ENCODE results near the gene PTPN1. TPM values are rescaled to one million over a fixed set of nuclear protein-coding genes. Genes with fewer than 3 reads are reported as not detected.

The PTPN1 gene
- total RNA-seq, 1 experiment from 2014 or later, result 30.8 TPM

DNA sequence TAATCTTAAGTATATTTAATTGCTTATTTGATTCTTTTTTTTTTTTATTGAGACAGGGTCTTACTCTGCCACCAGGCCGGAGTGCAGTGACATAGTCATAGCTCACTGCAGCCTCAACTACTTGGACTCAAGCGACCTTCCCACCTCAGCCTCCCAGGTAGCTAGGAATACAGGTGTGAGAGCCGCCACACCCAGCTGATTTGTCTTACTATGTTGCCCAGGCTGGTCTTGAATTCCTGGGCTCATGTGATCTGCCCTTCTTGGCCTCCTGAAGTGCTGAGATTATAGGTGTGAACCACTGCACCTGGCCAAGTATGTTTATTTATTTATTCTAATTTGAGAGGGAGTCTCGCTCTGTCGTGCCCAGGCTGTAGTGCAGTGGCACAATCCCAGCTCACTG is 38.2 kb downstream of the PTPN1 start:
- no peak overlapping the region for H3K4me2 ChIP-seq (ENCODE audit: insufficient read depth, insufficient read length, low read length)
- no peak overlapping the region for H3K27ac ChIP-seq (ENCODE audit: insufficient read length, low read depth, low read length)
- H4K8ac ChIP-seq (replicated peaks; ENCODE audit: insufficient read length, low read depth, low read length), result no peak overlapping the region
- no peak overlapping the region for H2AFZ ChIP-seq (ENCODE audit: low read length)
- no peaks in the 10 kb centered on the region for H3K9me3 ChIP-seq (ENCODE audit: control insufficient read depth, low read depth, low read length)
- no peak for DNase-seq
- H3K23me2 ChIP-seq (ENCODE audit: insufficient read length, low read depth, low read length, poor library complexity, severe bottlenecking), result no peaks in the 10 kb centered on the region
- H3K9ac ChIP-seq (ENCODE audit: extremely low read depth, insufficient read length, low read length), result no peak overlapping the region
- no peak overlapping the region for H3K14ac ChIP-seq (ENCODE audit: insufficient read depth, low read length)
- no peak overlapping the region for H3K18ac ChIP-seq (ENCODE audit: insufficient read length, low read depth, low read length)
- H3K79me2 ChIP-seq (ENCODE audit: insufficient read depth, low read length), result no peaks in the 10 kb centered on the region
- H4K5ac ChIP-seq (ENCODE audit: insufficient read length, low read depth, low read length), result no peak overlapping the region
- WGBS (ENCODE audit: extremely low coverage, insufficient read length, low lambda C conversion rate), result no CpG with 5 or more reads among the region's 5 CpGs
- Mint-ChIP-seq H3K4me1 (peaks cover 9 to 15% of the 10 kb centered on the region in 2 experiments), H3K9me3 (no peaks in the 10 kb centered on the region; a peak in 1 of 5 replicates), H3K4me3 (no peak overlapping the region), H3K27ac (no peak overlapping the region; a peak in 1 of 7 replicates), H3K27me3 (ENCODE audit: low read depth) (no peaks in the 10 kb centered on the region), H3K36me3 (ENCODE audit: insufficient read depth in 1 of 3, low read depth in 3 of 3) (no peaks in the 10 kb centered on the region; a peak in 1 of 7 replicates)
- no peak overlapping the region for H2BK12ac ChIP-seq (ENCODE audit: insufficient read length, low read depth, low read length)
- H3K23ac ChIP-seq (ENCODE audit: insufficient read length, low read depth, low read length), result no peak overlapping the region
- H2BK5ac ChIP-seq (ENCODE audit: insufficient read length, low read length), result no peak overlapping the region
- H4K20me1 ChIP-seq (ENCODE audit: control insufficient read depth, insufficient read depth, insufficient read length), result no peaks in the 10 kb centered on the region
- H3K56ac ChIP-seq (ENCODE audit: insufficient read length, low read depth, low read length), result no peak overlapping the region
- H2BK120ac ChIP-seq (ENCODE audit: low read depth, low read length, poor library complexity, severe bottlenecking), result no peak overlapping the region
- H2BK15ac ChIP-seq (ENCODE audit: low read depth, low read length), result no peak overlapping the region
- H3K4ac ChIP-seq (ENCODE audit: low read depth, low read length), result no peak overlapping the region
- no peaks in the 10 kb centered on the region for H3K79me1 ChIP-seq (ENCODE audit: insufficient read depth, low read depth, low read length, poor library complexity, severe bottlenecking)
- TF ChIP-seq, protein P1, sequence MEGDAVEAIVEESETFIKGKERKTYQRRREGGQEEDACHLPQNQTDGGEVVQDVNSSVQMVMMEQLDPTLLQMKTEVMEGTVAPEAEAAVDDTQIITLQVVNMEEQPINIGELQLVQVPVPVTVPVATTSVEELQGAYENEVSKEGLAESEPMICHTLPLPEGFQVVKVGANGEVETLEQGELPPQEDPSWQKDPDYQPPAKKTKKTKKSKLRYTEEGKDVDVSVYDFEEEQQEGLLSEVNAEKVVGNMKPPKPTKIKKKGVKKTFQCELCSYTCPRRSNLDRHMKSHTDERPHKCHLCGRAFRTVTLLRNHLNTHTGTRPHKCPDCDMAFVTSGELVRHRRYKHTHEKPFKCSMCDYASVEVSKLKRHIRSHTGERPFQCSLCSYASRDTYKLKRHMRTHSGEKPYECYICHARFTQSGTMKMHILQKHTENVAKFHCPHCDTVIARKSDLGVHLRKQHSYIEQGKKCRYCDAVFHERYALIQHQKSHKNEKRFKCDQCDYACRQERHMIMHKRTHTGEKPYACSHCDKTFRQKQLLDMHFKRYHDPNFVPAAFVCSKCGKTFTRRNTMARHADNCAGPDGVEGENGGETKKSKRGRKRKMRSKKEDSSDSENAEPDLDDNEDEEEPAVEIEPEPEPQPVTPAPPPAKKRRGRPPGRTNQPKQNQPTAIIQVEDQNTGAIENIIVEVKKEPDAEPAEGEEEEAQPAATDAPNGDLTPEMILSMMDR (conservative IDR thresholded peaks at IDR 0.05), result no peak
- no peak overlapping the region for H4K91ac ChIP-seq (ENCODE audit: insufficient read length, low read depth, low read length)
- no peak overlapping the region for H2BK20ac ChIP-seq (ENCODE audit: low read depth, low read length, poor library complexity, severe bottlenecking)
- no peaks in the 10 kb centered on the region for H3K27me3 ChIP-seq (ENCODE audit: insufficient read depth, low read length)
- no peaks in the 10 kb centered on the region for H3K4me1 ChIP-seq (ENCODE audit: insufficient read depth, low read length)
- H3T11ph ChIP-seq (ENCODE audit: low read length), result no peak overlapping the region
- H2AK5ac ChIP-seq (ENCODE audit: insufficient read length, low read length), result no peak overlapping the region
